Stimulated activated CD4-positive, alpha-beta T cell treated with anti-CD3 and anti-CD28 coated beads, Interleukin-15, amount 100 ng/mL, for 24 hours (primary cell): ENCODE measurements around the gene PGF.

ENCODE experiments used
- DNase-seq: peaks from one replicate; pipeline ENCODE4 v3.0.0-alpha.2; 2020

Gene PGF

DNA sequence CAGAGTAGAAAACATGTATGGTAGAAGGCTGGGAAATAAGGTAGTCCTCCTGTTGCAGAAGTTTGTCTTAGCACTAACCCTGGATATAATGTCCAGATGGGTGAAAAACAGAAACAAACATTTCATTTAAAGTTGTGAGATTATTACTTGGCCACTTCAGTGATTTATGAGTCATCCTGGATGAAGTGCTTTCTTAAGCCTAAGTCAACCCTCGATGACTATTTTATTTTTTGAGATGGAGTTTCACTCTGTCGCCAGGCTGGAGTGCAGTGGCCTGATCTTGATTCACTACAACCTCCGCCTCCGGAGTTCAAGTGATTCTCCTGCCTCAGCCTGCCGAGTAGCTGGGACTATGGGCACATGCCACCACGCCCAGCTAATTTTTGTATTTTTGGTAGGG lies 63.5 kb downstream of the PGF start:
- DNase-seq = no peak
